ENCODE measurements around the gene TET1.

GRCh38 chr10:68572151-68572550 is 12.0 kb downstream of the TET1 start:
- no peak for TF ChIP-seq CTCF (conservative IDR thresholded peaks at IDR 0.05)
- no peak for TF ChIP-seq EZH2 (IDR thresholded peaks at IDR 0.05; ENCODE audit: low read depth)

All from PC-9 (cell line).